Measurements from ENCODE around the gene R3HDM2.
"Not testable (repeated sequence)": the region's sequence is repeated elsewhere in the genome, so short reads cannot be mapped to it uniquely, and the experiment has no call there.

Gene R3HDM2

DNA sequence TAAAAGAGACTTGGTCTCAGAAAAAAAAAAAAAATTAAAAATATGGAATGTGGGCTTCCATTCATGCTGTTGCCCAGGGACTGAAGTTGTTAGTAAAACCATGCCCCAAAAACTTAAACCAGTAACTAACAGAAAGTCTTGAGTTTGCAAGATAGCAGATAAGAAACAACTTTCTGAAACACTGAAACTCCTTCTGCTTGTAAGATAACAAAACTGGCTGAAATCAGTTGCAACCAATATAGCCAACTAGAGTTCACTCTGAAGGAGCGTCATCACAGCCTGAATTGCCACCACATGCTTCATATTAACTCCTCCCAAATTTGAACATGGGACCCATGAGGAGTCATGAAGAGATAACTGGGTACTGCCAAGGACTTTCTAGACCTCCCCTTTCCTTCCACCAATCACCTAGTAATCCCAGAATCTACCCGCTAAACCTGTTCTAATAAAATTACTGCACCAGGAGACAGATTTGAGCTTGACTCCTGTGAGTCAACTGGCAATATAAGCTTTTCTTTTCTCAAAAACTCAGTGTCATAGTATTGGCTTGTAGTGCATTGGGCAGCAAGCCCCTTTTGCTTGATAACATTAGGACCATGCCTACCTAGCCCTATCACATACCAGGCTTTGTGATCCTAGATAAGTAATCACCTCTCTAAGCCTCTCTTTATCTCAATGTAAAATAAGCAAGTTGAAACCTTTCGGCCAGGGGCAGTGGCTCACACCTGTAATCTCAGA, 53.6 kb downstream of the R3HDM2 start:
- no peak for DNase-seq

DNA sequence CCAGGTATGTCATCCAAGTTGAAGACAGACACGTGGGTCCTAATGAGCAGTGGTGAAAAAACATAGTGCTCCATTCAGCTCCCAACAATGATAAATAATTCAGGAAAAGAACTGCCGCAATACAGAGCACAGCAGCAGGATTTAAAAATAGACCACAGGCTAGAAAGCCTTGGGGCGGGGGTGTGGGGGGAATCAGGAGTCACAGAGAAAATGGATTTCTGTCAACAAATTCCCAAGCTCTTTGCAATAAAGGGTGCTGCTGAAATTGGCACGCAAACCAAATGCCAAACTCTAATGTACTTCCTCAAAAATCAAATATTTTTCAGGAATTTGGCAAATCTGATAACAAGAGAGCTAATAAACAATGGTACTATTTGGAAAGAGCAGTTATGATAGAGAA, 58.6 kb downstream of the R3HDM2 start:
- DNase-seq, result no peak

DNA sequence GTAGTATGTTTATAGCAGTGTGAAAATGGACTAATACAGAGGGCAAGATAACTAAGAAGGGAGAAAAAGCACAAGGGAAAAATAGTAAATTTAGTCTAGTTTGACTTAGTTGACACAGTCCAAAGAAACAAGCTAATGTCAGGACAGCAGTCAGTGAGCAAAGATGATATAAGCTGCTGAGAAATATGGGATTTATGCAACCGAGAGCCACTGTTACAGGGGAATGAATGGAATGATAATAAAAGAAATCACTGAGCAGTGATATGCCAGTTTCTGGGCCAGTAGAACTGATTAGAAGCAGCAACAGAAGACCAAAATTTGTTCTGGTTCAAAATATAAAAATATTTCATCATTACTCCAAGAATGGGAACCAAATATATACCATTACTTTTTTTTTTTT, 60.1 kb downstream of the R3HDM2 start:
- DNase-seq, result no peak

DNA sequence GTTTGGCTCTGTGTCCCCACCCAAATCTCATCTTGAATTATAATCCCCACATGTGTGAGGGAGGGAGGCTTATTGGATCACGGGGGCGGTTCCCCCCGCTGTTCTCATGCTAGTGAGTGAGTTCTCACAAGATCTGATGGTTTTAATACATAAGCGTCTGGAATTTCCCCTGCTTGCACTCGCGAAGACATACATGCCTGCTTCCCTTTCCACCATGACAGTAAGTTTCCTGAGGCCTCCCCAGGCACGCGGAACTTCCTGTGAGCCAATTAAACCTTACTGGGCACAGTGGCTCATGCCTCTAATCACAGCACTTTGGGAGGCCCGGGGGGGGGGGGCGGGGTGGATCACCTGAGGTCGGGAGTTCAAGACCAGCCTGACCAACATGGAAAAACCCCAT, 60.8 kb downstream of the R3HDM2 start:
- DNase-seq, result no peak

DNA sequence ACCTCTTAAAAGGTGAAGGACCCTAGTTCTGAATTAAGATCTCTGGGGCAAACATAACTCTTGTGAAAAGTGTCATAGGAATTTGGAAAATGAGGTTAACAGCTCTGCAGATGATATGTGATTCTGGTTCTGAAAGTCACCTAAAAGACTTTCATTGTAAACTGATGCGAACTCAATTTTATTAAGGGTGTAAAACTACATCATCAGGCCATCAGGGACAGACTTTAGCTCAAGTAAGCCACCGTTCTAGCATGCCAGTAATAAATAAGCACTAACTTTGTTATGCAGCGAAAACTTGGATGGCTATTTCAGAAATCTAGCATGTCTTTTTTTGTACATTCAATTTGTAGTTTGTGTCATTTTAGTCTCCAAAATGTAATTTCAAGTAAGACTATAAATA, 61.6 kb downstream of the R3HDM2 start:
- no peak for DNase-seq

DNA sequence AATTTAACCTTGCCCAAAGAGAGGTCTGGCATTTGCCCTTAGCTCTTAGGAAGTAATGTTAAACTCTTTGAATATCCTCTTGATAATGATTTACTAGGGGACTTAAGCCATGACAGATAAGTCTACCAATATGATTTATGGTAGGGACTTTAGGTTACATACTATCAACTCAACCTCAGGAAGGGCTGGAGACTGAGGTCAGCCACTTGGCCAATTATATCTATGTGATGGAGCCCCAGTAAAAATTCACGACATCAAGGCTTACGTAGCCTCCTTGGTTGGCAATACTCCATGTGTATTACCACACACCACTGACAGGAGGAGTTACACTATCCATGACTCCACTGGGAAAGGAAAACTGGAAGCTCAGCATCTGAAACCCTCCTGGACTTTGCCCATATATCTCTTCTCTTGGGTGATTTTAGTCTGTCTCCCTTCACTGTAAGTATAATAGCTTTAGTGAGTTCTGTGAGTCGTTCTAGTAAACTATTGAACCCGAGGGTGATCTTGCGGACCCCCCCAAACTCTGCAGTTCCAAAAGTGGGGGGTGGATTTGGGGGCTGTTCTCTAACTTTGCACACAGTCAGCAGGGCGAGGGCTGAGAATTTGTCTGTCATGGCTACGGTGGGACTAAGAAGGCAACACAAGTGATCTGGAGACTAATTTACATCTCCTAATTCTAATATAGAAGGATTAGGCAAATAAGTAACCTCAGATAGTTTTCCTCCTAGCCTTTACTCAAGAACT, 62.3 kb downstream of the R3HDM2 start:
- no peak for DNase-seq

DNA sequence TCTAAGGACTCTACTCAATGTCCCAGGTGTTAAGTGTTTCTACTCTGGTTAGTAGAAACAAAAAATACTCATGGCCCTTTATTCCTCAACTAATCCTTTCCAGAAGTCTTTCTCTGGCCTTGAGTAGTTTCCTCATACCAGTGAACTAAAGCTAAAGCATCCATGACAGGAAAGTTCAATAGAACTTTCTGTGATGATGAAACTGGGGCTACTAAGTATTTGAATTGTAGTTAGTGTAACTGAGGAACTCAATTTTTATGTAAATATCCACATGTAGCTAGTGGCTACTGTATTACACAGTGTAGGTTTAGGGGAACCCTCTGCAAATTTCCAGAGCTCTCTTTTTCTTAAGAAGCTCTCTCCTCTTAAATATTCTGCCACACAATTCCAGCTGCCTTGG, 63.7 kb downstream of the R3HDM2 start:
- DNase-seq, result no peak

DNA sequence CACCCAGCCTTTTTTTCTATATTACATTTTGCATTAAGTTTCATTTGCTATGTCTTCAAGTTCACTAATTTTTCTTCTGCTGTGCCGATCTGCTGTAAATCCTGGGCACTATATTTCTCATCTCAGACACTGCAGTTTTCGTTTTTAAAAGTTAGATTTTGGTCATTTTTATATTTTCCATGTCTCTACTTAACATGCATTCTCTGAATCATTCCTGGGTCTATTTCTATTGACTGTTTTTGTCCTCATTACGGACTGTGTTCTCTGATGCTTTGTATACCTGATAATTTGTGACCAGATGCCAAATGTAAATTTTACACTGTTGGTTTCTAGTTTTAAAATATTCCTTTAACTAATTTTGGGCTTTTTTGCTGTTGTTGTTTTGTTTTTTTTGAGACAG, 64.5 kb downstream of the R3HDM2 start:
- no peak for DNase-seq

DNA sequence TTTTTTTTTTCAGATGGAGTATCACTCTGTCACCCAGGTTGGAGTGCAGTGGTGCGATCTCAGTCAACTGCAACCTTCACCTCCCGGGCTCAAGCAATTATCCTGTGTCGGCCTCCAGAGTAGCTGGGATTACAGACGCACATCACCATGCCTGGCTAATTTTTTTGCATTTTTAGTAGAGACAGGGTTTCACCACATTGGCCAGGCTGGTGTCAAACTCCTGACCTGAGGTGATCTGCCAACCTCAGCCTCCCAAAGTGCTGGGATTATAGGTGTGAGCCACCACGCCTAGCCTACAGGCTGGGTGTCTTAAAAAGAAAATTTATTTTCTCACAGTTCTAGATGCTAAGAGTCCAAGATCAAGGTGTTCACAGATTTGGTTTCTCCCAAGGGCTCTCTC, 66.7 kb downstream of the R3HDM2 start:
- not testable (repeated sequence) for DNase-seq

DNA sequence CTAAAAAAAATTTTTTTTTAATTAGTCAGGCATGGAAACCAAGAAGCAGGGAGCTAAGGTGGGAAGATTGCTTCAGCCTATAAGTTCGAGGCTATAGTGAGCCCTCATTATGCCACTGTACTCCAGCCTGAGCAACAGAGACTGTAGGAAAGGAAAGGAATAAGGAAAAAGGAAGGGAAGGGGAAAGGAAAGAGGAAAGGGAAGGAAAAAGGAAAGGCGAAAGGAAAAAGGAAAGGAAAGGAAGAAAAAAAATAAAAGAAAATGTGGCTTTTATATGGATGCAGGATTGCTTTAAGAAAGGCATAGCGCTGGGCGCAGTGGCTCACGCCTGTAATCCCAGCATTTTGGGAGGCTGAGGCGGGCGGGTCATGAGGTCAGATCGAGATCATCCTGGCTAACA, 70.4 kb downstream of the R3HDM2 start:
- no peak for DNase-seq

DNA sequence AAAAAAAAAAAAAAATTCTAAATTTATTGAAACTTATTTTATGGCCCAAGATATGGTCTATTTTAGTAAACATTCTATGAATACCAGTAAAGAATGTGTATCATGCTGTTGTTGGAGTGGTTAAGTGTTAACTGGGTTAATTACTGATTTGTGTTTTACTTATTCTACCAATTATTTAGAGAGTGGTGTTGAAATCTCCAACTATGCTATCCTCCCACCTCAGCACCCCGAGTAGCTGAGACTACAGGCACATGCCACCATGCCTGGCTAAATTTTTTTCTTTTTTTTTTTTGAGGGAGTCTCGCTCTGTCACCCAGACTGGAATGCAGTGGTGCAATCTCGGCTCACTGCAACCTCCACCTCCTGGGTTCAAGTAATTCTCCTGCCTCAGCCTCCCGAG, 72.2 kb downstream of the R3HDM2 start:
- DNase-seq, result no peak

DNA sequence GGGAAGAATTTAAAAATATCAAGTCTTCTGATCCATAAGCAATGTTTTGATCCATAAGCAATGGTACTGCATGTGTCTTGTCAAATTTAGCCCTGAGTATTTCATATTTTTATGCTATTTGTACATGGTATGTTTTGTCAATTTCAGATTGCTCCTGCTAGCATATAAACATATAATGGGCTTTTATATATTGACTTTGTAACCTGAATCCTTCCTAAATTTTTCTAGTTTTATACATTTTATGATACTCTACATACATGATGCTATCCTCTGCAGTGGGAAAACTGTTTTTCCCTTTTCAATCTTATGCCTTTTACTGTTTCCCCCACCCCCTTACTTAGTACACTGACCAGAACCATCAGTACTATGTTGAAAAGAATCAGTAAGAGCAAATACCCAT, 75.1 kb downstream of the R3HDM2 start:
- no peak for DNase-seq

DNA sequence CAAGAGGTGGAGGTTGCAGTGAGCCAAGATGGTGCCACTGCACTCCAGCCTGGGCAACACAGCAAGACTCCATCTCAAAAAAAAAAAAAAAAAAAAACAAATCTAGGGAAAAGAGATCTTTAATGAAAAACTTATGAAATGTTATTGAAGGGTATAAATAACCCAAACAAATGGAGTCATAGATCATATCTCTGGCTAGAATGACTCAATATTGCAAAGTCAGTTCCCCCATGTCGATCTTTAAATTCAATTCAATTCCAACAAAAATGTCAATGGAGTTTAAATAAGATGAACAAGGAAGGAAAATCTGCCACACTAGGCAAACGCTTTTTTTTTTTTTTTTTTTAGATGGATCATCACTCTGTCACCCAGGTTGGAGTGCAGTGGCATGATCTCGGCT, 78.7 kb downstream of the R3HDM2 start:
- DNase-seq, result no peak

DNA sequence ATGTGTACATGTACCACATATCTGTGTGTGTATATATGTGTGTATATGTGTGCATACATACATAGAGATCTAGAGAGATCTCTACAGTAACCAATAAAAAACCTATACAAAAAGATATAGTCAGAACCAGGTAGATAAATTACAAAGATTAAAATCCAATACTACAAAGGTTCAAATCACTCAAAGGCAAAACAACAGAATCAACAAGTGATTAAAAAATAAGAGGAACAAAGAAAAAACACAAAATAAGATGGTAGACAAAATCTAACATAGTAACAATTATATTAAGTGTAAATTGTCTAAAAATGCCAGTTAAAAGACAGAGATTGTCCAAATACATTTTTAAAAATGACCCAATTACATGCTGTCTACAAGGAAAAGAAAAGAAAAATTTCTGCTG, 83.6 kb downstream of the R3HDM2 start:
- no peak for DNase-seq

DNA sequence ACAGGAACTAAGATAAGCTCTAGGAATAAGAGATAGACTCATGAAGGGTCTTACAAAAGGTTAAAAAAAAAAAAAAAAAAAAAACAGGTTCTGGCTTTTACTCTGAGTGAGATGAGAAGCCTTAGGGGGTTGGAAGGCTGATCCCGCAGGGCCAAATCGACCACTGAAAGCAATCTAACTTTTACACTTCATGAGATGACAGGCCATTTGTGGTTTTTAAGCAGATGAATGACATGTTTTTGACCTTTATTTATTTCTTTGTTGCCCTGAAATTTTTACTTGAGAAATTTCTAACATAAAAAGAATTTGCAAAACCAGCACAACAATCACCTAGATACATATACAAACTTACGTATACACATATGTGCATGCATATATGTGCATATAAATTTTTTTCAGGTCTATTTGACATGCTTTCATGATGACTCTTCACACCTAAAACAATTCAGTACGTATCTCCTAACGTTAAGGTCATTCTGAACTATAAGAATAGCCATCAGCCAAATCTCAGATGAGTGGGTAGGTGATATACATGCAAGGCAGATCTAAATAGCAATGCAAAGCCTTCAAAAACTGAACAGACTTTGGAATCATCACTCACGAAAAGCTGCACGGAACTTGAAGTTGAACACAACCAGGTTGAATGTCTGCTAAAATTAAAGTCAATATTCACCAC, 87.0 kb downstream of the R3HDM2 start:
- no peak for DNase-seq

DNA sequence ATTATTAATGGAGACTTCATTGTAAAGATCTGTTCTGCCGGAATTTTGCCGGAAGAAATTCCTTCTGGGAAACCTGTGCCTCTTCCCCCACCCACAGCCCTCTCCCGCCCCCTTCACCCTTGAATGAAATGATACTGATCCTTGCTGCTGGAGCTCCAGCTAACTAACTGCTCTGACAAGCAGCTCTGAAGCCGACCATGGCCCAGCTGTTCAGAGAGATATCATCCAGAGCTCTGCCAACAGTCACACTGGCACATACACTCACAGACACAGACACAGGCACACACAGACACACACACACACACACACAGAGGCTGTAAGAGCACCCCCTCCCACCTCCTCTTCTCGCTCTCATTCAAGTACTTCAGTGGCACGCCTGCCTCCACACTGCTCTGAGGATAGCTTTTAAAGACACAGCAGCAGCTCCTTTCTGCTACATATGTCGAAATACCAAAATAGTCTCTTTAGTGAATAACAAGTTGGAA, 88.6 kb downstream of the R3HDM2 start:
- DNase-seq, result peak in 6 of 14 donors; percentile 1 to 65 (median 8)

DNA sequence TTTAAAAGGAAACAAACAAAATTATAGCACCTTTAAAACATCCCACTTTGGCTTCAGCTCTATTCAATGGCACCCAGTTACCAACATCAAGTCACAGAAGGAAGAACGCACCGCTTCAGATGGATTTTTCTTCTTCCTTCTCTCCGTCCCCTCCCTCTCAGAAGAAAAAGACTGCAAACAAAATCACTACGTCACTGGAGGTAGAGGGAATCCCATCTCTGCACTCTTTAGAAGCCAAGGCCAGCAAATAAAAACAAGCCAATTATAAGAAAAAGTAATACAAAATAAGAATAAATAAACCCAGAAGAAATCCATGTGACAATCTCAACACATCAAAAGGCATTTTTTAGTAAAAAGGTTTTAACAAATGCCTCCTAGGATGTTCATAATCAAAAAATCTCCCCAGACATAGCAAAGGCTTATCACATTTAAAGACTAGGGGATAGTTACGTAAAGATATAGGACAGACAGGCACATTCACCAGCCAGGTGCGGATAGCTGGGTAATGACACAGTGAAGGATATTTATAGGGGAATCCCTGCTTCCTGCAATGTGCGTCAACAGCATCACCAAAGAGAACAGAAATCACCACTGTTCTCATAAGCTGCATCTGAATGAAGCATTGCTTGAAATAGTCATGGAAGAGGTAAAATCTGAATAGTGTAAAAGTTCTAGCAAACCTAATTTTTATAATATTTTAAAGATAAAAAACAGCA, 89.4 kb downstream of the R3HDM2 start:
- DNase-seq, result peak in 2 of 14 donors; percentile 1 to 65

DNA sequence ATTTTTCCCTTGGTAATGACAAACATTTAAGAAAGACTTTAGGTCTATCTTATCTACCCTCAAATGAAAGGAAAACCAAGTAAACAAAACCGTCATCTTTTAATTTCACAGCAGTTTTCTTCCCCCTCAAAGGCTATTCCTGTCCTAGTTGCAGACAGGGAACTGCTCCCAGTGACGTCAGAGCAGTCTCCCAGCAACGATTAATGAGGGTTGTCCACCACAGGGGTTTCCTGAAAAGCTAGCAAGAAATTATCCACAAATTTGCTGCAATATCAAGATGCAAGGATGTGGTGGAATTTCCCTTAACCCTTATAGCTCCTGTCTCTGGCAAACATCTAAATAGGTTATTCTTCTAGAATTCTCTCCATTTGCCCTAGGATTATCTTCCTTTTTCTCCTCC, 90.7 kb downstream of the R3HDM2 start:
- DNase-seq, result peak in 10 of 14 donors; percentile 2 to 63 (median 11)

DNA sequence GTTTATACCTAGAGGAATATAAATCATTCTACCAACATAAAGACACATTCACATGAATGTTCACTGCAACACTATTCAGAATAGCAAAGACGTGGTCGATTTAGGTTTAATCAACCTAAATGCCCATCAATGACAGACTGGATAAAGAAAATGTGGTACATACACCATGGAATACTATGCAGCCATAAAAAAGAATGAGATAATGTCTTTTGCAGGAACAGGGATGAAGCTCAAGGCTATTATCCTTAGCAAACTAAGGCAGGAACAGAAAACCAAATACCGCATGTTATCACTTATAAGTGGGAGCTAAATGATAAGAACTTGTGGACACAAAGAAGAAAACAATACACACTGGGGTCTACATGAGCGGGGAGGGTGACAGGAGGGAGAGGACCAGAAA, 94.5 kb downstream of the R3HDM2 start:
- not testable (repeated sequence) for DNase-seq

DNA sequence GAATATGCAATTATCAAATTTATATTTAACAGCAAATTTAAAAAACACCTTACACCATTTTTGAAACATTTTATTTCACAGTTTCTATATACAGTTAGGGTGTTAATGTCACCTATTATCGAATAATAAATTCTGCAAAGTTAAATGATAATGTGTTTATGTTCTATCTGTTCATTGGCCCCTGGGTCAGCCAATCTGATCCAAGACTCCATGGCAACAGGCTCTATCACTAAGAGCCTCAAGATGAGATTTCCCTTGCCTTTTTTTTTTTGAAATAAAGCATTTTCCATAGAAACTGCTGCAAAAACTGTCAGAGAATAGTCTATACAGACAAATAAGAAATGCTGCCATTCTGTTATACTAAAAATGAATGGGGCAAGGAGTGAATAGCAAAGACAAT, 96.6 kb downstream of the R3HDM2 start:
- DNase-seq, result no peak

DNA sequence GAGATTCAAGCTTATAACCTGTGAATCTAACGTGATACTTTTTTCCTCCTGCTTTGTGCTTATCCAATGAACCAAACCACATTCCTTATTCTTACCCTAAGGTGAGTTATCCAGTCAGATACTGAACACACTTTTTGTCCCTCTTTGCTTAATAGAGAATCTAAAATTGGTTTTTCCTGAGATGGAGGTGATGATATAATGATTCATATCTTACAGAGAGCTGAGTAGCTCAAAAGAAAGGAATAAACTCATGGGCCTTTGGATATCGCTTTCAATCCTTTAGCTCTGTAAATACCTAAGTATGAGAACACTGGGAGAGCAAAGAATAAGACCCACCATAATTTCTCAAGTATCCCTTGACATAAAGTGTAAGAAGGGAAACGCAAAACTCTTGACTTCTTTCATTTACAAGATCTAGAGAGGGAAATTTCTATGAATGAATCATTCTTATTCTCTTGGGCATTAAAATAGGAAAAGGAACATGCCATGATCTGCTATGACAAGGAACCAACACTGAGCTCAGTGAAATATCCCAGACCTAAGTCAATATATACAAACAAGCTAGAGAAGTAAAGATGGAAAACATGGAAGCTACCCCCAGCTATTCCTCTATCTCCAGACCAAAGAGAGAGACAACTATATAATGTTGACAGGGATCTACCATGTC, 98.1 kb downstream of the R3HDM2 start:
- DNase-seq, result no peak

DNA sequence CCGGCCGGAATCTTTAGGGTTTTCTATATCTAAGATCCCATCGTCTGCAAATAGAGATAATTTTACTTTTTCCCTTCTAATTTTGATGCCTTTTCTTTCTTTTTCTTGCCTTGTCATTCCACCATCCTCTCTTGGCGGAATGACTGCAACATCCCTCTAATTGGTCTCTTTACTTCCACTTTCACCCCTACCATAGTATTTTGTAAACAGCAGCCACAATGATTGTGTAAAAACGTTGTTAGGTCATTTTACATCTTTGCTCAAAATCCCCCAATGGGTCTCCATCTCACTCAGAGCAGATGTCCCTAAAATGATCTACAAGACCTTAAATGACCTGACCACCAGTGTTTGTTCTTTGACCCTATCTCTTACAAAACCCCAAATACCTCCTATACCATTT, 99.9 kb downstream of the R3HDM2 start:
- no peak for DNase-seq
